Measurements from ENCODE around the gene XK.
"Not testable (repeated sequence)": the region's sequence is repeated elsewhere in the genome, so short reads cannot be mapped to it uniquely, and the experiment has no call there.

The XK gene, protein sequence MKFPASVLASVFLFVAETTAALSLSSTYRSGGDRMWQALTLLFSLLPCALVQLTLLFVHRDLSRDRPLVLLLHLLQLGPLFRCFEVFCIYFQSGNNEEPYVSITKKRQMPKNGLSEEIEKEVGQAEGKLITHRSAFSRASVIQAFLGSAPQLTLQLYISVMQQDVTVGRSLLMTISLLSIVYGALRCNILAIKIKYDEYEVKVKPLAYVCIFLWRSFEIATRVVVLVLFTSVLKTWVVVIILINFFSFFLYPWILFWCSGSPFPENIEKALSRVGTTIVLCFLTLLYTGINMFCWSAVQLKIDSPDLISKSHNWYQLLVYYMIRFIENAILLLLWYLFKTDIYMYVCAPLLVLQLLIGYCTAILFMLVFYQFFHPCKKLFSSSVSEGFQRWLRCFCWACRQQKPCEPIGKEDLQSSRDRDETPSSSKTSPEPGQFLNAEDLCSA

DNA sequence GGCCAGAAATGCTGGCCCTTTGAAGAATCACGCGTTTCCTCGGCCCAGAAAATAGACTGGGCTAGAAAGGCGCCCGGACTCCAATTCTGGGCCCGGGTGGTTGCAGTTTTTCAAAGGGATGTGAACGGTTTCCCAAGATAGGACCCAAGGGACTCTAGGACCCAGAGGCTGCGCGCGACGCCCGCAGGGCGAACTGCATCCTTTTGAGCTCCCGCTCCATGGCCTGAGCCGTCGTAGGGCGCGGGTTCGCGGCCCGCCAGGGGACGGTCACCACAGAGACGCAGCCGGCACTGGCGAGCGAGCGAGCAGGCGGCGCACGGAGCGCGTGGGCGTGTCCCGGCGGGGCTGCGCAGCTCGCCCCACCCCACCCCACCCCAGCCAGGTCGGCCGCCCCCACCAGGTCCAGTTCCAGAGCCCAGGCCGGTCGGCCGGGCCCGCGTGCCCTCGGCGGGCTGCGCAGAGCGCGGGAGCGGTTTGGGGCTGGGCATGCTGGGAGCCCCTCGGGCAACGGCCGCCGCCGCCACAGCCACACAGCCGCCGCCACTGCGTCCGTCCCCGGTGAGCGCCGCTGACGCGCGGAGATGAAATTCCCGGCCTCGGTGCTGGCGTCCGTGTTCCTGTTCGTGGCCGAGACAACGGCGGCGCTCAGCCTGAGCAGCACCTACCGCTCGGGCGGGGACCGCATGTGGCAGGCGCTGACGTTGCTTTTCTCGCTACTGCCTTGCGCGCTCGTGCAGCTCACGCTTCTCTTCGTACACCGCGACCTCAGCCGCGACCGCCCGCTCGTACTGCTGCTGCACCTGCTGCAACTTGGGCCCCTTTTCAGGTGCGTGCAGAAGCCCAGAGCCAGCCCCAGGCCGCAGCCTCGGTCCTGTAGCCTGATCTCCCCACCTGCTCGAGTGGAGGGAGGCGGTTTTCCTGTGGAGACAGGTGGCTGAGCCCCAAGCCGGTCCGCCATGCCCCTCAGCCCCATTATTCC lies at the start of gene XK:
XK (plus strand) TSS at position 411 of the 979 bp plus-strand sequence; CDS start at position 582, 171 bp downstream.
- DNase-seq (ENCODE audit: low read depth) = no peak

DNA sequence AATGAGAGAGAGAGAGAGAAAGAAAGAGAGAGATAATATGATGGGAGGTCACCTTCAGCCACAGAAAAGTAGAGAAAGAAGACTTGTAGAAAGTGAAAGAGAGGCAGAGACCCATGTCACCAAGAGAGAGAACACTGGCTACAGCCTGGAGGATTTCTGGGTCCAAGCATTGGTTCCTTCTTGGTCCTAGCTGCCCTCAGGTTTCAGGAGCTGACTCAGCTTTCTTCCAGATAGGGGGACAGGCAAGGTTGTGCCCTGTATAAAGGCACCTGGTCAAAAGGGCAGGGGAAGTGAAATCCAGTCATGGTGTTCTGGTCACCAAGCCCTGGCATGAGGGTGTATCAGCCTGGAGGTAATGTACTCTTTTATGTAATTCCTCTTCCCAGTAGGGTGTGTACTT lies 47.5 kb upstream of the XK start:
- no peak for DNase-seq (ENCODE audit: low read depth)

DNA sequence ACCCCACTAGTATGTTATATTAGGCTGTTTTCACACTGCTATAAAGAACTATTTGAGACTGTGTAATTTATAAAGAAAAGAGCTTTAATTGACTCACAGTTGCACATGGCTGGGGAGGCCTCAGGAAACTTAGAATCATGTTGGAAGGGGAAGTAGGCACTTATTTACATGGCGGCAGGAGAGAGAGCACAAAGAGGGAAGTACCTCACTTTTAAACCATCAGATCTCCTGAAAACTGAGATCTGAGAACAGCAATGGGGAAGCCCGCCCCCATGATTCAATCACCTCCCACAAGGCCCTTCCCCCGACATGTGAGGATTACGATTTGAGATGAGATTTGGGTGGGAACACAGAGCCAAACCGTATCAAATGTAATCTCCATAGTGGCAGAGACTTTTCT lies 45.4 kb upstream of the XK start:
- no peak for DNase-seq (ENCODE audit: low read depth)

DNA sequence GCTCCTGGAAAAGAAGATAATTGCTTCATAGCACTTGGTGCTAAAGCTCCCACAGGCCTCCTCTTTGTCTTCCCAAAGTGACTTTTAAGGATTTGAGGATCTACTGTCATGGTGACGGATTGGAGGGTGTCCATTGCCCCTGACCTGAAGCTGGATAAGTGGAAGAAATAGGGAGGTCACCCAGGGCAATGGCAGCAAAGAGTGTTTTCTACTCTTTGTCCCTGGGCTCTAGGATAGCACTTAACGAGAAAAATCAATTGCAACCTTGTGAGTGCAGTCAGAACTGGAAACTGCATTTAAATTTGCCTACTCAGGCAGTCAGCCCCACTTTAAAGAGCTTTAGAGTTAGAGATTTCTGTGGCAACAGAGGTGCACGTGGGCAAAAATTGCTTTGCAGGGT lies 43.7 kb upstream of the XK start:
- no peak for DNase-seq (ENCODE audit: low read depth)

DNA sequence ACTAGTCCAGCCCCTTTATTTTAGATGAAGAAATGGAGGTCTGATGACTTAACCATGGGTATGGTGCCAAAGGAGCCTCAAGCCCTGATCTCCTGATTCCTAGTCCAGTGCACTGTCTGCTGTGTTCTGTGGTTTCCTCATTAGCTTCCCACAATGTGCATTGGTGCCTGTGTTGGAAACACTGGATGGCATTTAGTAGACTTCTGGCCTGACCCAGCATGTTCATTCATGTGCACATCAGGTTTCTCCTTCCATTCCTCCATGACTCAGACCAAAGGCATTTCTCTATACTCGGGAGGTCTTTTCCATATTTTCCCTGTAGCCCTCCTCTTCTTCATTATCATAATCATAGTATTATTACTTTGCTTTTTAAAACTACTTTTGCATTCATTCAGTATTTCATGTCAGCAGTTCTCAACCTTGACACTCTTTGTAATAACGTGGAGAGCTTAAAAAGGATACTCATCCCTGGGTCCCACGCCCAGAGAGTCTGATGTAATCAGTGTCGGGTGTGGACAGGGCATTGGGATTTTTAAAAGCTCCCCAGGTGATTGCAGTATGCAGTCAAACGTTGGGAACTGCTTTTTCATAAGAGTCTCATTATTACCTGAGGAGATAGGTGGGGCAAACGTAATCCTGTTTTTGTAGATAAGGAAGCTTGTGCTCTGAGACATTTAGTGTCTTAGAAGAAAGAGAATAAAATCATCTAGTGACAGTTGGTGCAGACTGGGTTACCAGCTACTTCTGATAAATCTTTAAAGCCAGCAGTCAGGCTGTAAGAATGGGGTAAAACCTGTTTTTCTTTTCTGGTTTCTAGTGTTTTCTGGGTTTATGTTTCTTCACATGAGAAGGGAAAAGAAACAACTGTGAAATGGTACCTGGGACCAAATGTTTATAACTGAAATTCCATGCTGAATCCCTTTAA lies 40.9 kb upstream of the XK start:
- no peak for DNase-seq (ENCODE audit: low read depth)

DNA sequence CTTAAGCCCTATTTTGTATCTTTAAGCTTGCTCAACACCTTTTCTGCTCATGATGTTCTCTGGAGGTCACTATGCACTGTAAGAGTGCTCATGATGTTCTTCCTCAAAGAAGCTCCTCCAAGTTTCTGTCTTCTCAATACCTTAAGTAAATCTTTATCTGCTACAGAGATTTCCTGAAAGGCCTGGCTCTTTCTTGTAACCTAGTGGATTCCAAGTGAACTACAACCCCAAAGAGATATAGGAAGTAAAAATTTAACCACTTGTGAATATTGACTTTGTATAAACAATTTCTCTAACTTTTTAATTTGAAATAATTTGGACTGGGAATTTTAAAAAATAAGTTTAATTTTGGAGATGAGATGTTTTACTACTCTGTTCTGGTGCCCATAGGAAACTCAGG lies 39.3 kb upstream of the XK start:
- no peak for DNase-seq (ENCODE audit: low read depth)

DNA sequence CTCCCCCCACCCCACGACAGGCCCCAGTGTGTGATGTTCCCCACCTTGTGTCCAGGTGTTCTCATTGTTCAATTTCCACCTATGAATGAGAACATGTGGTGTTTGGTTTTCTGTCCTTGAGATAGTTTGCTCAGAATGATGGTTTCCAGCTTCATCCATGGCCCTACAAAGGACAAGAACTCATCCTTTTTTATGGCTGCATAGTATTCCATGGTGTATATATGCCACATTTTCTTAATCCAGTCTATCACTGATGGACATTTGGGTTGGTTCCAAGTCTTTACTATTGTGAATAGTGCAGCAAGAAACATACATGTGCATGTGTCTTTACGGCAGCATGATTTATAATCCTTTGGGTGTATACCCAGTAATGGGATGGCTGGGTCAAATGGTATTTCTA lies 34.7 kb upstream of the XK start:
- DNase-seq (ENCODE audit: low read depth) = not testable (repeated sequence)

DNA sequence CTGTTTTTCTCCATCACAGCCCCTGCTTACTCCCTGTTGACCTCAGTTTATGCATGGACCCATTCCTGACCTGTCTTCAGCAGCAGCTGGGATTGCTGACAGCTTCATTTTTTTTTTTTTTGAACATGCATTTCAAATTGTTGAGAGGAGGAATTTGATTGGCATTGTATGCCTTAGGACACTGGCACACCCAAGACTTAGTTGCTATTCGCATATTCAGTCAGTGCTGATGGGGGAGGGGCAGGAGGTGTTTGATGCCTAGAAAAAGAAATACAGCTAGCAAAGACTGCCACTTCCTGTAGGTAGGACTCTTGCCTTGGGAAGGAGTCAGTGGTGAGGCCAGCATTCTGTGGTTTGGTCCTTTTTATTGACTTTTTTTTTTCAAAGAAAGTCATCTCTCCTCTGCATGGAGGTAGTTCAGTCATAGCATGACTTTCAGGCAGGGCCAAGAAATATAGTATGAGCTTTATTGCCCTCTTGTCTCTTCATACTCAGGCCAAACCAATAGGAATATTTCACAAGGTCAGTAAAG lies 33.6 kb upstream of the XK start:
- DNase-seq (ENCODE audit: low read depth) = no peak

DNA sequence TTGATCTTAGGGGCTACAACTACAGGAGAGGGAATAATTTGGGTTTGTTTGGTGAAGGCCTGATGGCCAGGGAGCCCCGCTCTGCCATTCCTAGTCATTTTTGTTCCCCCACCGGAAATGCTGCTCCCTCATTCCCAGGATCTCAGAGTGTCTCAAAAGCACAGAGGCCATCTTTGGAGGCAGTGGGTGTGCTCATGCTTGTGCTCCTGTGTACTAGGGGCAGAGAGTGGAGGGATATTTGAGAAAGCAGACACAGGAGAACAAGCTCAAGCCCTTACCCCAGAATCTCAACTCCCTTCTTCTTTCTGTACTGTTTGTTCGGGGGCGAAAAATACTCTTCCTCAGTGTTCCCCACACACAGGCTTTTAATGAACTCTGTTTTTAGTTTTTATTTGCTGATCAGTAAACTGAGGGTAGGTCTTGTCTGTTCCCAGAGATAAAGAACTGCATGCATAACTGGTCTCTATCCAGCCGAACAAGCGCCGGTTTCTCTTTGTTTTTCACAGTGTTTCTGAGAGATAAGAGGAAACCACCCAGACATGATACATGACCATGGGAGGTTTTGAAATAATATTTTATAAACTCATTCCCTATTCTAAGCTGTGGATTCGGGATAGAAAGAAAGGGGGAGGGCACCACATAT lies 32.9 kb upstream of the XK start:
- no peak for DNase-seq (ENCODE audit: low read depth)

DNA sequence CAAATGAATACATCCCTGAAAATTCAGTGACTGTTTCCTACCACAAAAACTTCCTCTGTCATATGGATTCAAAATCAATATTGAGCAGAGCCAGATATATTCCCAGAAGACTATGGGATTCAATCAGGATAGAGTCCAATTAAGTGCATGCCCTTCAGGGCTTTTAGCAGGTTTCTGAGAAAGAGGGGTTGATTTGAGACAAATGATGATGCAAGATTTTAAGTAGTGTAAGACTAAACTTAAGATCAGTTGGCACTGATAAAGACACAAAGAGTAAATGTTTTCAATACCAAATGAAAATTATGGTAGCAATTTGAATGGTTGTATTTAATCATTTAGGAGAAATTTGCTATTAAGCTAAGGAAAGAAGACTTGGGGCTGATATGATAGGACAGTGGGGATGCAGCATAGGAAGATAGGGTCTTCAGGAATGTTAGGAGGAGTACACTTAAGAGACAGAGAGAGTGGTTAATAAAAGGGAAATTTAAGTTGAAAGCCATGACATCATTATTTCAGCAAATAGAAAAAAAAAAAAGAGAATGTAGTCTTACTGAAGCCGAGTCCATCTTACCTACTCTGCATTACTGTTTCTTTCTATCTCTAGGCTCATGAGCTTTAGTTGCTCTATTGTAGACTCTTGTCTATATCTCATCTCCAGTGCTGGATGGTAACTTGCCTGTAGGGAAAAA lies 32.0 kb upstream of the XK start:
- no peak for DNase-seq (ENCODE audit: low read depth)

DNA sequence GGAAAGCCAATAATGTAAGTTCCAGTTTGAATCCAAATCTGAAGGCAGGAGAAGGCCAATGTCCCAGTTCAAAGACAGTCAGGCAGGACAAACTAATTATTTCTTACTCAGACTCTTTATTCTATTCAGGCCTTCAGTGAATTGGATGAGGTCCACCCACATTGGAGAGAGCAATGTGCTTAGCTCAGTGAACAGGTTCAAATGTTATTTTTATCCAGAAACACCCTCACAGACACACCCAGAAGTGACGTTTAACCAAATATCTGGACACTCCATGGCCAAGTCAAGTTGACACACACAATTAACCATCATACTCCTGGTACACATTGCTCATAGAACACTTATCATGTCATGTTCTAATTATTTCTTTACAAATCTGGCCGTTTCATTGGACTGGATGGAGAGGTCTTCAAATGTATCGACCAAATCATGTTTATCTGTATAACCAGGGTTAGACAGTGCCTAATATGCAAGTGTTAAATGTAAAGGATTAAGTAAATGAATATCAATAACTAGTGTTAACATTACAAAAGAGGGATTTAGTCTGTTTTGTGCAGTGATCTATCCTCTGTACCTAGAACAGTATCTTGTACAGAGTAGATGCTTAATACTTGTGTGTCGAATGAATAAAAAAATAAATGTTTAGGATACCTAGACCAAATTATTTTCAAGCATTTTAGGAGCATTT lies 27.1 kb upstream of the XK start:
- DNase-seq (ENCODE audit: low read depth) = no peak

DNA sequence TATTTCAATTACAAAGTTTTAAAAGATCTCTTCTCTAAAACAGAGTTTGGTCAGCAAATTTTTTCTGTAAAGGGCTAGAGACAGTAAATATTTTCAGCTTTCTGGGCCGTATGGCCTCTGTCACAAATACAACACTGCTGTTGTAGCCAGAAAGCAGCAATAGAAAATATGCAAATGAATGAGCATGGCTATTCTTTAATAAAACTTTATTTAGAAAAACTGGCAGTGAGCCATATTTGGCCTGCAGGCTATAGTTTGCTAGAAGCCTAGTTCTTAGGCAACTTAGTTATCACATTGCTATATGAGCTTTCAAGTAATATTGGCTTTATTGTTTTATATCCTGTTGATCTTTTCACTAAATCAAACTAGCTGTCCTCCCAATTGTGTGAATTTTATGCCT lies 26.5 kb upstream of the XK start:
- no peak for DNase-seq (ENCODE audit: low read depth)

DNA sequence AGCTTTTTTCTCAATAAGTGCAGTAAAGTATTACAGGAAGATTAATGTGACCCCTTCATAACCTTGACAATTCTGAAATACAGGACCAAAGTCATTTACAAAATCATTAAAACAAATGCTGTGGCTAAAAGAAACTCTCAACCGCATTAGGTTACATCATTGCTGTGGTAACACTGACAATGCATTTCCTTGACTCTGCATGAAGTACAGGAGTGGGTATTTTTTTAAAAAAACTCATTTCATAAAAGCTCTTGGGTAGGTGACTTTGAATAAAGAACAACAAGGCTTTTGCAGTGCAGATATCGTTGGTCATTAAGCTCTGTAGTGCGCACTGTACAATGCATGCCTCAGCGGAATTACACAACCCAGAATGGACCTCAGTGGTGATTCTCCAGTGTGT lies 23.4 kb upstream of the XK start:
- DNase-seq (ENCODE audit: low read depth) = no peak

DNA sequence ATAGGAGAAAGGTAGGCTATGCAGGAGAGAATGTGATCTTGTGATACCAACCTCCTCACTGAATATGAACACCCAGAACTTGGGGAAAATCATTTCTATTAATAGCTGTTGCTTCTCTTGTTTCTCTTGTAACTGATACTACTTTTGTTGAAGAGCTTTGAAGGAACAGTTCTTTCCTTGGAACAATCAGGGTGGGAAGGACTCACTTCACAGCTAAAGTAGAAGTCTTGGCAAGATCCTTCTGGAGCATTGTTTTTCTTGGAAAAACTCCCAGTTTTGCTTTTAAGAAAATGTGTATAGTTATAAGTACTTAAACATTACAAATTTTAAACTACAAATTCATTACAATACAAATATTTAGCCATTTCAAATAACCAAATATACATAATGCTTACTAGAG lies 19.1 kb upstream of the XK start:
- DNase-seq (ENCODE audit: low read depth) = no peak

DNA sequence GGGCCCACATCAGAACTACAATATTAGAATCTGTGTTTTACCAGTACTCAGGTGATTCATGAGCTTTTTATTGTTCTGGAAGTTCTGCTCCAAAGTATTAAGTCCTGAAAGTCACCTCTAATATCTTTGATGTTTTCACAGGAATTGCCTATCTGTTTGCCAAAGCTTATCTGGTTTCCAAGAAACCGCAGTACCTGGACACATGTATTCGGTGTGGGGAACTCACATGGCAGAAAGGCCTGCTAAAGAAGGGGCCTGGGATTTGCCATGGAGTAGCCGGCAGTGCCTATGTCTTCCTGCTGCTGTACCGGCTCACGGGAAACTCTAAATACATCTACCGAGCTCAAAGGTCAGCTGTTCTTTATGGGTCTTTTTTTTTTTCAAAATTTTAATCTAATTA lies 18.4 kb upstream of the XK start:
- DNase-seq (ENCODE audit: low read depth) = no peak

DNA sequence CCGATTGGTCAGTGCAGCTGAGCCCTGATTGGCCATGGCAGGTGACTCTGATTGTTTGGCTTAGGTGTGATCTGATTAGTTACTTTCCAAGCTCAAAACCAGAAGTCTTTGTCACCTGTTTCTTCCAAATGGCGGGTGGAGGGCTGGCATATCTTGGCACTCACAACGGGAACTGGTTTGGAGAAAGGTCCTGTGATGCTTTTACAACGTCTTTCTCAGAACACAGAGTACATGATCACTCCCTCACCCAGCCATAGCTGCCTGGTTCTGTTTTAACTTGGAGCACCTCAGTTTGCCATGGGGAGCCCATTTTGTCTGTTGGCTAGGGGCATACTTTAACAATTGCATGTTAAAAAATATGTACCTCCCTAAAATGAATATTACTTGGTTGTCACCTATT lies 13.0 kb upstream of the XK start:
- no peak for DNase-seq (ENCODE audit: low read depth)

DNA sequence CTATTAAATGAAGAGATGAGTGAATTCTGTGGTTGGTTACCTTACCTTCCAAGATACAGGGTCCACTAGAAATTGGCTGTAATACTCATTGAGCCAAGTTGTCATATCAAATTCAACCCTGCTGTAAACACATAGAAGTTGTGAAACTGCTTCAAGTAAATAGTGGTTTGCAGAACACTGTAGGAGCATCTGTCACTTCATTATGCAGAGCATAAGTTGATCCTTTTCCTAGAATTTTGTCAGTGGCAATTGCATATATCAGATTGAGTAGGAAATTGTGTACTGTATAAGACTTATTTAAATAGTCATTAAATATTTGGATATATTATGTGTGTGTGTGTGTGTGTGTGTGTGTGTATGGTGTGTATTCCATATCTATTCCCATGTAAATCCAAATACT lies 8.8 kb upstream of the XK start:
- no peak for DNase-seq (ENCODE audit: low read depth)

DNA sequence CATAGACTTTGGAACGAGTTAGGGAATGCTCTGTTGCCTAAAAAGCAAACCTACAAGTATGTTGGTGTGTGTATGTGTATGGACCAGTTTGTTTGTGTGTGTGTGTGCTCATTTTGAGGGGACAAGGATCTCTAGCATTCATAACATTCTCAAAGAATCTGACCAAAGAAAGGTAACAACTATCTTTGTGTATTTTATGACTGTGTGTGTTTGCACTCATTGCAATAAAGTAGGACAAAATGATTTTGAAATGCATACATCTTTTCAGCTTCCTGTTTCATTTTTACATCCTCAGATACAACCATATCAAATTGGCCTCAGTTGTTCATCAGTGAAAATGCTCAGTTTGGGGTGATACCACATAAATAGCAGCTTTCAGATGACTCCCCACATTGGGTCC lies 8.3 kb upstream of the XK start:
- no peak for DNase-seq (ENCODE audit: low read depth)

DNA sequence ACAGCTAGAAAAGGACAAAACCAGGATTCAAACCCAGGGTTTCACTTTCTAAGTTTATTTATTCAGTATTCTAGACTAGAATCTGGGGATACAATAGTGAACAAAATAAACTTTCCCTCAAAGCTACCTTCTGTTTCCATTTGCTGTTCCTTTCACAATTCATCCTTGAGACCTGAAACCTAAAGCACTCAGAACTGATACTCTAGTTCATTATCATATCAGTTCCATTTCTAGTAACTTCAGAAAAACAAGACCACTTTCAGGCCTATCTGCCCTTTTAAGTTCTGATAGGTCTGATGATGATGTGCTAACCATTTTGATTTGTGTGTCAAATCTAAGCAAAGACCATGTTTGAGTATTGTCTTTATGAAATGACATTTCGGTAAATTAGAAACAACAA lies 7.8 kb upstream of the XK start:
- DNase-seq (ENCODE audit: low read depth) = no peak

DNA sequence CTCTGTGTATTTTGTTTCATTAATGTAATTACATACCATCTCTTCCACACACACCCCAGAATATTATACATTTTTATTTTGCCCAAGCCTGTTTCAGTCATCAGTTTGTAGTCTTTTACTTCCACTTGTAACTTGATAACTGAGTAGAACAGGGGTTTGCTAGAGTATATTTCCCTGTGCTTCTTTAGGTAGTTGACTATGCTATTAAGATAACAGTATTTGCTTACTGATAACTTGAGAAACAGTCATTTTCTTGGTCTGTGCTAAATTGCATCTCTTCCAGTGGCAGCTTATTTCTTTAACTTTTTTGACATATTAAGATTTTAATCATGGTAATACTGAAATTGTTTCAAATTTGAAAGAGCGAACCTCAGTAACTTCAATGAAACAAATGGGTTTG lies 7.0 kb upstream of the XK start:
- DNase-seq (ENCODE audit: low read depth) = no peak
